ENCODE results near the gene EFCAB12.

DNA sequence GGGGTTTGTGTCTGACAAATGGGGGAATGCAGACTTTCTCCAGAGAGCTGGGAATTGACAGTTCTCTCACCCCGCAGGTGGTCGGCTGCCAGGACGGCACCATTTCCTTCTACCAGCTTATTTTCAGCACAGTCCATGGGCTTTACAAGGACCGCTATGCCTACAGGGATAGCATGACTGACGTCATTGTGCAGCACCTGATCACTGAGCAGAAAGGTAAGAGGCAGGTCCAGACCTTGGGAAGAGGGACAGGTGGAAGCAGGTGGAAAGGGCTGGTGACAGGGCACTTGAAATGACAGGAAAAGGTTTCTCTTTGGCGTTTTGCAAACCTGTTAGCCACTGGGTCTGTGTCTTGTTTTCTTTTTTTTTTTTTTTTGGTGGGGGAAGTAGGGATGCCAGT lies 48.1 kb upstream of the EFCAB12 start:
- TF ChIP-seq, protein P1, sequence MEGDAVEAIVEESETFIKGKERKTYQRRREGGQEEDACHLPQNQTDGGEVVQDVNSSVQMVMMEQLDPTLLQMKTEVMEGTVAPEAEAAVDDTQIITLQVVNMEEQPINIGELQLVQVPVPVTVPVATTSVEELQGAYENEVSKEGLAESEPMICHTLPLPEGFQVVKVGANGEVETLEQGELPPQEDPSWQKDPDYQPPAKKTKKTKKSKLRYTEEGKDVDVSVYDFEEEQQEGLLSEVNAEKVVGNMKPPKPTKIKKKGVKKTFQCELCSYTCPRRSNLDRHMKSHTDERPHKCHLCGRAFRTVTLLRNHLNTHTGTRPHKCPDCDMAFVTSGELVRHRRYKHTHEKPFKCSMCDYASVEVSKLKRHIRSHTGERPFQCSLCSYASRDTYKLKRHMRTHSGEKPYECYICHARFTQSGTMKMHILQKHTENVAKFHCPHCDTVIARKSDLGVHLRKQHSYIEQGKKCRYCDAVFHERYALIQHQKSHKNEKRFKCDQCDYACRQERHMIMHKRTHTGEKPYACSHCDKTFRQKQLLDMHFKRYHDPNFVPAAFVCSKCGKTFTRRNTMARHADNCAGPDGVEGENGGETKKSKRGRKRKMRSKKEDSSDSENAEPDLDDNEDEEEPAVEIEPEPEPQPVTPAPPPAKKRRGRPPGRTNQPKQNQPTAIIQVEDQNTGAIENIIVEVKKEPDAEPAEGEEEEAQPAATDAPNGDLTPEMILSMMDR (IDR thresholded peaks at IDR 0.05), result no peak
- no peak for TF ChIP-seq SIN3A (IDR thresholded peaks at IDR 0.05; ENCODE audit: borderline replicate concordance, insufficient read depth, low read depth, low read length)

Measured in Panc1 (cell line).